Coronary artery (tissue), 2 donors: ENCODE results near the gene EHD4.

Source experiments
- DNase-seq: peaks from one replicate; pipeline ENCODE4 v3.0.0-alpha.2; 2017; ENCODE audit warnings: low spot score
- H3K27ac ChIP-seq, 2 donors: fragments of 200-600 bp; sonication (generic); one replicate each; pipeline ENCODE4 v1.5.1; 2016 to 2019
- H3K4me3 ChIP-seq: fragments of 200-600 bp; sonication (generic); 2 replicates; pipeline ENCODE4 v1.5.1; 2016; ENCODE audit warnings: mild to moderate bottlenecking, moderate library complexity
- TF ChIP-seq, protein P1 (sequence below): fragments of 200-600 bp; sonication (generic); IDR thresholded peaks from one replicate; pipeline ENCODE4 v1.5.1; 2019; ENCODE audit warnings: antibody characterized with exemption

EHD4 gene

DNA sequence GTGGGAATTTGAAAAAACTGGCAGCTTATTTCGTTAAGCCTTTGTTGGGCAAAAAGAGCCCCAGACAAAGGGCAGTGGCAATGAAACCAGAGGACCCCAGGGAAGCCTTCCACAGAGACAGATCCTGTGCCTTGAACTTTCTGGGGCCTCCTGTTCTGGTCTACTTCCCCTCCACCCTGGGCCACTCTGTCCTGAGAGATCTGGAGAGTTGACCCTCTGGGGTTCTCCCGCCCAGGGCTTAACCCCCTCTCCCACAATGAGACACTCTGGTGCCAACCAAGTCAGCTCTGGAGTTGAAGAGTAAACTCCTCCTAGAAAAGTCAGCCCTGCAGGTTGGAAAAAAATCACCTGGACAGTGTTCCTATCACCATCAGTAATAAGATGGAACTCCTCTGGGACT lies 20.8 kb downstream of the EHD4 start:
- peak; percentile 61 for DNase-seq
- TF ChIP-seq, protein P1, sequence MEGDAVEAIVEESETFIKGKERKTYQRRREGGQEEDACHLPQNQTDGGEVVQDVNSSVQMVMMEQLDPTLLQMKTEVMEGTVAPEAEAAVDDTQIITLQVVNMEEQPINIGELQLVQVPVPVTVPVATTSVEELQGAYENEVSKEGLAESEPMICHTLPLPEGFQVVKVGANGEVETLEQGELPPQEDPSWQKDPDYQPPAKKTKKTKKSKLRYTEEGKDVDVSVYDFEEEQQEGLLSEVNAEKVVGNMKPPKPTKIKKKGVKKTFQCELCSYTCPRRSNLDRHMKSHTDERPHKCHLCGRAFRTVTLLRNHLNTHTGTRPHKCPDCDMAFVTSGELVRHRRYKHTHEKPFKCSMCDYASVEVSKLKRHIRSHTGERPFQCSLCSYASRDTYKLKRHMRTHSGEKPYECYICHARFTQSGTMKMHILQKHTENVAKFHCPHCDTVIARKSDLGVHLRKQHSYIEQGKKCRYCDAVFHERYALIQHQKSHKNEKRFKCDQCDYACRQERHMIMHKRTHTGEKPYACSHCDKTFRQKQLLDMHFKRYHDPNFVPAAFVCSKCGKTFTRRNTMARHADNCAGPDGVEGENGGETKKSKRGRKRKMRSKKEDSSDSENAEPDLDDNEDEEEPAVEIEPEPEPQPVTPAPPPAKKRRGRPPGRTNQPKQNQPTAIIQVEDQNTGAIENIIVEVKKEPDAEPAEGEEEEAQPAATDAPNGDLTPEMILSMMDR: no peak
- Histone ChIP-seq H3K4me3 (no peak overlapping the region), H3K27ac (peak overlapping the region in 1 of 2 donors; percentile 57)

DNA sequence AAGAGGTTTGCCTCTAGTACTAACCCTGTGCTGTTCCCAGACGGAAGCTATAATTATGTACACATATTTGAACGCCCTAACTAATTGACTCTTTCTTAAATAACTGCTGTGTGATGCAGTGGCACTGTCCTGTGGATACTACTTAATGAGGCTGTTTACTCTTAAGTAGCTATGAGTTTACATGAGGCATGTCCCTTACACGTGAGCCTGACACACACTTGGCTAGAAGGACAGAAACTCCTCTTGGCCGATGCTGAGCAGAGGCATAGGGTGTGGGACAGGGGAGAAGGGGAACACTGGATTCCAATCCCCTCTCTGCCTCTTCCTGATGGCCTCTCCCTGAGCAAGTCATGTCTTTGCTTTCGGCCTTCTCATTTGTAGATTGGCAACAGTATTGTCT lies 21.9 kb downstream of the EHD4 start:
- TF ChIP-seq, protein P1: no peak
- DNase-seq: no peak
- peak overlapping the region; percentile 43 to 58 for H3K27ac ChIP-seq
- H3K4me3 ChIP-seq: no peak overlapping the region

DNA sequence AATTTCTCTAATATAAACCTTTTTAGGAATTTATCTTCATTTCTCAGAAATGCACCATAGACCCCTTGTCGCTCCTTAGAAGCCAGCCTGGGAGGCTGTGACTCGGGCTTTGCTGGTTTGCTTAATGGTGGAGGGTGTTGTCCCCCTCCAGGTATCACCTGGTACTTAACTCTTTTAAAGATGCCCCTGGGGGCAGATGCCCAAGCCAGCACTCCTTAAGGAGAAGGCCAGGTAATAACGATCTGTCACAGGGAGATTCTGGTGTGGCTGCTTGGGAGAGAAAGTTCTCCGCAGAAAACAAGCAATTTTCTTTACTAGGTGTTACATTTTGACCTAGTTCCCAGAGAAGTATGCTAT lies 22.3 kb downstream of the EHD4 start:
- no peak overlapping the region for H3K4me3 ChIP-seq
- TF ChIP-seq, protein P1: no peak
- peak overlapping the region; percentile 43 to 58 for H3K27ac ChIP-seq
- DNase-seq: no peak

DNA sequence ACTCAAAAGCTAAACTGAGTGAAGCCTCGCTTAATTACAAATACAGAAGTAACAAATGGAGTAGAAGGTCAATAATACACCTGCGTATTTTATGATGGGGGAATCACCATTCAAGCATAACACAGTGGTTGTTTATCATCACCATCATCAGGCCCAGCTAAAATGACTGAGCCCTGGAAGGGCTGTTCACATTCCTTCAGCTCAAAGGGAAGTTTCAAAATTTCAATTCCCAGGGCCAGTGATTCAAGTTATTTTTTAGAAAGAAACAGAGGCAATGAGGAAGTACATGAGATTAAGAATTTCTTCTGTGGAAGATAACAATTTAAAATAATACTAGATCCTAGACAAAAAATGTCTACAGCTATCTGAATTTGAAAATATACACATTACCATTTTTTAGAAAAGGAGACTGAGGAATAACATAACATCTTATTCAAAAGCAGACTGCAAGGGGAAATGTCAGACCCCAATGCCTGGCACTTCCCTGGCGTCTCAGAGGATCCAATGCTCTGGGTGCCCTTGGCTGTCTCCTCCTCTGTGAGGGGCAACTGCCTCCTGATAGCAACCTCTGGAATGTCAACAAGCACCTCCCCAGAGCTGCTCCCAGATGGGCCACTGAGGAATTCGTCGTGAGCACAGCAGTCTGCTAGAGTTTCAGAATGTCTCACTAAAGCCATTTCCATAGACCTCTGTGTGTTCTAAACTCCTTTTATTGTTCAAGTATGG lies 22.8 kb downstream of the EHD4 start:
- Histone ChIP-seq H3K27ac (peak overlapping the region; percentile 43 to 58), H3K4me3 (no peak overlapping the region)
- DNase-seq: peak; percentile 65
- TF ChIP-seq, protein P1: no peak

DNA sequence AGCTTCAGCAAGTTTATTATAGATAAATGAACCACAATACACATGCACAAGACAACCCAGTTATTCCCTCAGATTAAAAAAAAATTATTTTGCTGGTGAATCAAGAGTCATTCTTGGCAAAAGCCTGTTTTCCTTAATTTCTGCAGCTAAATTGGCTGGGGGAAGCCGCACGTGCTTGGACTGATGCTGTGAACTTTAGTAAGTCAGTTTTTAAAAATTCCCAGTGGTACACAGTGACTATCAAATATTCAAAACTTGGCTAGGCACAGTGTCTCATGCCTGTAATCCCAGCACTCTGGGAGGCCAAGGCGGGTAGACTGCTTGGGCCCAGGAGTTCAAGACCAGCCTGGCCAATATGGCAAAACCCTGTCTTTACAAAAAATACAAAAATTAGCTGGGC lies 23.9 kb downstream of the EHD4 start:
- peak overlapping the region in 1 of 2 donors; percentile 39 for H3K27ac ChIP-seq

DNA sequence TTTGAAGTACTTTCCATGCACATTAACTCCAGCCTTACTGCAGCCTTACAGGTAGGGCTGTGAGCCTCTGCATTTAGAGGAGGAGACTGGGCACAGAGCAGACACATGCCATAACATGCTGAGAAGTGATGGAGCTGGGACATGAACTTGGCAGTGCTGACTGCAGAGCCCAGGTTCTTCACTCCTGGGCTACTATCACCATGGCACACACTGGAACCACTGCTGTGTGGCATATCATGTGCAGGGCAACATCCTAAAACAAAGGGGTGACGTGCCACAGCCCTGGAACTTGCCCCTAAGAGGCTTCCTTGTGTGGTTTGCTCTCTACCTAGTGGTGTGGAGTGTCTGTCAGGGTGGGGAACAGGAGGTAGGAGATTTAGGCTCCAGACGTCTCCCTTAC lies 25.4 kb downstream of the EHD4 start:
- no peak overlapping the region for H3K4me3 ChIP-seq
- no peak overlapping the region for H3K27ac ChIP-seq
- TF ChIP-seq, protein P1: no peak
- DNase-seq: no peak

More for the DNA sequence above, 23.9 kb downstream of the EHD4 start:
- no peak for DNase-seq
- H3K4me3 ChIP-seq: no peak overlapping the region
- TF ChIP-seq, protein P1: no peak

DNA sequence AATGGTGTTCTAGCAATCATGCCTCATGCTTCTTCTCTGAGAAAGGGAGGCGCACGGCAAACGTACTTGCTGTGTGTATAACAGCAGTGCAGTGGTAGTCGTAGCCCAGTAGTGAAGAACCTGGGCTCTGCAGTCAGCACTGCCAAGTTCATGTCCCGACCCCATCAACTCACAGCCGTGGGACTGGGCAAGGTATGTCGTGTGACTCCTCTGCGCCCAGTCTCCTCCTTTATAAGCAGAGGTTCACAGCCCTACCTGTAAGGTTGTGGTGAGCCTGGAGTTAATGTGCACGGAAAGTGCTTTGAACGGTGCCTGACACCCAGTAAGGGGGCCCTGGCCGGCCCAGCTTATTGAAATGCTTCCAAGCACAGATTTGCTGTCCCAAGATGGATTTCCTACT lies 26.6 kb downstream of the EHD4 start:
- no peak for DNase-seq
- Histone ChIP-seq H3K27ac (peak overlapping the region in 1 of 2 donors; percentile 88), H3K4me3 (no peak overlapping the region)
- TF ChIP-seq, protein P1: no peak
